C4-2B (cell line): Measurements from ENCODE around the gene LPCAT2.

ENCODE experiments used
- ZFX ChIP-seq: fragments of 450-650 bp; IDR thresholded peaks from 2 replicates; pipeline ENCODE4 v1.6.1; 2017
- TF ChIP-seq, protein P1 (sequence below): fragments of 450-650 bp; conservative IDR thresholded peaks from 2 replicates; pipeline ENCODE4 v1.5.1; 2017; ENCODE audit warnings: mild to moderate bottlenecking

DNA sequence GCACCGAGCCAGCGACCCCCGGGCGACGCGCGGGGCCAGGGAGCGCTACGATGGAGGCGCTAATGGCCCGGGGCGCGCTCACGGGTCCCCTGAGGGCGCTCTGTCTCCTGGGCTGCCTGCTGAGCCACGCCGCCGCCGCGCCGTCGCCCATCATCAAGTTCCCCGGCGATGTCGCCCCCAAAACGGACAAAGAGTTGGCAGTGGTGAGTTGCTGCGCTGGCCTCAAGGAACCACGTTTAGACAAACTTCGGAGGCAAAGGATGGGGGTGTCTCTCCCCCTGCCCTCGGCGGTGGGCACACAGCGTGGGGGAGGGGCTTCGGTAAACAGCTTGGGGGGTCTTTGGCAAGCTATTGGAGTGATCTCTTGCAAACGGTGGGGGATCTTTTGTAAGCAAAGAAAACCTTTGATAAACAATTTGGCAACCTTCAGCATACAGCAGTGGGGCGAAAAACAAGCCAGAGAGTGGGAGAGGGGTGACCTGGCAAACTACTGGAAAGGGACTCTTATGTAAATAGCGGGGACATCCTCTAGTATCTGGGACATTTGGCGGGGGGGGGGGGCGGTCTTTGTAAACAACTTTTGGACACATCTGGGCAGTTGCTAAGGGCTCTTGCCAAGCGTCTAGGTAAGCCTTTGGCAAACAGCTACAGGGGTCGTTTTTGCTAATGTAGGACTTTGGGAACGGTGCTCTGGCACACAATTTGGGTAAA lies 29.3 kb upstream of the LPCAT2 start:
- TF ChIP-seq, protein P1, sequence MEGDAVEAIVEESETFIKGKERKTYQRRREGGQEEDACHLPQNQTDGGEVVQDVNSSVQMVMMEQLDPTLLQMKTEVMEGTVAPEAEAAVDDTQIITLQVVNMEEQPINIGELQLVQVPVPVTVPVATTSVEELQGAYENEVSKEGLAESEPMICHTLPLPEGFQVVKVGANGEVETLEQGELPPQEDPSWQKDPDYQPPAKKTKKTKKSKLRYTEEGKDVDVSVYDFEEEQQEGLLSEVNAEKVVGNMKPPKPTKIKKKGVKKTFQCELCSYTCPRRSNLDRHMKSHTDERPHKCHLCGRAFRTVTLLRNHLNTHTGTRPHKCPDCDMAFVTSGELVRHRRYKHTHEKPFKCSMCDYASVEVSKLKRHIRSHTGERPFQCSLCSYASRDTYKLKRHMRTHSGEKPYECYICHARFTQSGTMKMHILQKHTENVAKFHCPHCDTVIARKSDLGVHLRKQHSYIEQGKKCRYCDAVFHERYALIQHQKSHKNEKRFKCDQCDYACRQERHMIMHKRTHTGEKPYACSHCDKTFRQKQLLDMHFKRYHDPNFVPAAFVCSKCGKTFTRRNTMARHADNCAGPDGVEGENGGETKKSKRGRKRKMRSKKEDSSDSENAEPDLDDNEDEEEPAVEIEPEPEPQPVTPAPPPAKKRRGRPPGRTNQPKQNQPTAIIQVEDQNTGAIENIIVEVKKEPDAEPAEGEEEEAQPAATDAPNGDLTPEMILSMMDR, result no peak
- TF ChIP-seq ZFX, result no peak
